ENCODE results near the gene ATP5PB.
A peak's percentile ranks its signal among the peaks of the same experiment; 100 is the strongest.

Gene ATP5PB

DNA sequence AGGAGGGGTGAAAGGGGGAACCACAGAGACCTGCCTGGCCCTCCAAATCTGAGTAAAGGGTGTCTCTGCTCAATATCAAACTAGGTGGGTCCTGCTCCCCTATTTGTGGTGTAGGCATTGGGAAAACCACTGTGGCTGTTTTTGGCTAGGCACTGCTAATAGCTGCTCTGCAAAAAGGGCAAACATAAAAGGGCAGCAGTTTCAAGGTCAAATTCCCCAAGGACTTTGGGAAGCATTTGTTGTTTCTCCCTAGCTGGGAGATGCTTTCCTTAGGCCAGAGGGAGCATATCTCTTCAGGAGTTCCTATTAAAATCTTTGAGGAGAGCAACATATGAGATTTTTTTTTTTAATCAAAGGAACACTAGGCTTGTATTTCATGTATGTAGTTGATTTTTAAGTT is 26.9 kb downstream of the ATP5PB start:
- no peak for DNase-seq (ENCODE audit: low spot score)

DNA sequence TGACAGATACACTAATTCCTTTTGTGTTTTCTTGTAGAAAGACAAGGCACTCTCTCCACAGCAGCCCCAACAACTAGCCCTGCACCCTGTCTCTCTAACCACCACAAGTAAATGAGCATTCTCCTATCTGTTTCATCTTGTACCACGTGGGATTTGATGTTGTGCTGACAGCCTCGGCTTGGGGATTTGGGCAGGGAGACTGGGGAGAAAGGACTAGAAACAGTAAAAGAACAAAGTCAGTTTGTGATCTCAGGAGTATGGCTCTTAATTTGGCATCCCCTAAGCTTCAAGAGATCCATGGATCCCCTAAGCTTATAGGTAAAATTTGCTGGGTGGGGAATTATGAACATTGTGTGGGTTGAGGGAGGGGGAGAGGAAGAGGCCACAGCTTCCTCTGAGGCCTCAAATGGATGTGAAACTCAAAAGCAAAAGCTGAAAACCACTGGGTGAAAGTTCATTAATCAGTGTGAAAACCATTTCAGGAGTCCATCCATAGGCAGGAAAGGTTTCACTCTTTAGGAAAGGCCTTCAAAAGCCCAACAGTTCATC is 27.6 kb downstream of the ATP5PB start:
- no peak for DNase-seq (ENCODE audit: low spot score)

DNA sequence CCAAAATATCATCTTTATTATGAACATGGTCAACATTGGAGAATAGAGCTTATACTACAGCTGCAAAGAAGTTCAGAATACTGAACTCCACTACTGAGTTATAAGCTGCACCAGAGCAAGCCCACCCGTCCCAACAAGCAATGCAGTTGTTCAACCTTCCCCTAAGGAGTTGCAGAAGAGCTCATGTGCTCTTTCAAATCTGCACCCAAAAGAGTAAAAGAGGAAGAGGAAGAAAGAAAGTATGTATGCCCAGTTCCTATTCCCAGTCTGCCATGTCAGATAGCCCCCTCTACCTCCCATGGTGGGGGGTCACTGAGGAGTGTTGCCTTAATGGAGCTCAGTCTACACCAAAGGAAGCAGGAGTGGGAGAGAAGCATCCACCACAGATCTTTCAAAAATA is 31.4 kb downstream of the ATP5PB start:
- no peak for DNase-seq (ENCODE audit: low spot score)

DNA sequence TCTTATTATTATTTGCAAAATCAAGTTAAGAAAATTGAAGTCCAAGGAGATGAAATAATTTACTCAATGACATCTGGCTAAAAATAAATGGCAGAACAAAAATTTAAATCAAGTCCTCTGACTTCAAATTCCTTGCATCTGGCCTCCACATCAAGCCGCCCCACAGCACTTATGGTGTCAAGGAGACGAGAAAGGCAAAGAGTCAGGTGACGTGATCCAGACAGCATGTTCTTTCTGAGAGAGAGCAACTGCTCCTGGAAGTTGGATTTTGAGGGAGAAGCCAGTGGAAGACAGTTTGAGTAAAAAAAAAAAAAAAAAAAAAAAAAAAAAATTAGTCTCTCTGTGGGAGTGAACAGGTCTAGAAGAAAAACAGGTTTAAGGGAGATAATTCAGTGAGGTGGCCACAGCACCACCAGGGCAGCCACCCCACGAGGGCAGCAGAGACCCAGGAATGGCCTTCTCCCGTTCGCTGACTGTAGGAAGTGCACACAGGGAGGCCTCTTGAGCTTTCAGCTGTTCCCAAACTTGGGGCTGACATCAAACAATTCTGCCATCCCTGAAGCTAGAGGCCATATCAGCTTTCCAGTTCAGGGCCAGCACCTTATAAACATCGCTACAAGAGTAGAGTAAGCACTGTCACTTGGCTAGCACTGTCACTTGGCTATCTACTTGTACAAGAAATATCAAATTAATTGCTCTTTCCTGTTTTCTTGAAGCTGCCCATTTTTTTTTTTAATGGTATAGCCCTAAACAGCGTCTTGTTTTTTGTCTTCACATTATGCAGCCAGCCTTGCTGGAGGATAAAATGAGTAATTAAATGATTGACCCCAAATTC is 32.3 kb downstream of the ATP5PB start:
- peak; percentile 91 for DNase-seq (ENCODE audit: low spot score)

DNA sequence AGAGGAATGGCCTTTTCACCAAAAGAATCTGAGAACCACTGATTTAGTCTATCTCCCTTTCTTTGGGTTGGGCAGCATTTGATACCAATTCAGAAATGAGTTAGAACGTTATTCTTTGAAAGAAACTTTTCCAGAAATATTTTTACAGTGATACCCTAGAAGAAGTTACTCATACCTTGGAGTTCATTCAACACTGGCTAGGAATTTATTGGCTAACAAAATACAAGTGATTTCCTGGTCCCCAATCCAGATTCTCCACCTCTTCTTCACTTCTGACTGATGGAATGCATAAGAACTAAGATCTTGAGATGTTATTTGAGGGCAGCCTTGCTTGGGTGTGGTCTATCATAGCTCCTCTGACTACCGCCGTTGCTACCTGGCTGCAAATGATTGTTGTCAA is 33.9 kb downstream of the ATP5PB start:
- no peak for DNase-seq (ENCODE audit: low spot score)

DNA sequence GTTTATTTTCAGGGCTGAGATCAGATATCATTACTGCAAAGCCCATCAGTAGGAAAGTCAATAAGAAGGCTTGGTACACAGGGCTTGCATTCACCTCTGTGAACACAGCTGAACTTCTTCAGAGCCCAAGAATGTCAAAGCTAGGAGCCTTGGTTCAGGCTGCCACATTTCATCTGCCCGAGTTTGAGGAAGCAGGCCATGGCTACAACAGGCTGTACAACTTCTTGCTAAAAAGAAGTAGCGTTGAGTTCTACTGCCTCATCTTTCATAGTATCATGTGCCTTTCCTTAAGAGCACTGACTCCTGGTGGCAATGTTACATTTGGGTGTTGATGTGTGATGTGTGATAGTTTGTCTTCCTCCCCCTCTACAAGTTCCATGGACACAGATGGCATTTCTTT is 34.6 kb downstream of the ATP5PB start:
- DNase-seq (ENCODE audit: low spot score) = no peak

DNA sequence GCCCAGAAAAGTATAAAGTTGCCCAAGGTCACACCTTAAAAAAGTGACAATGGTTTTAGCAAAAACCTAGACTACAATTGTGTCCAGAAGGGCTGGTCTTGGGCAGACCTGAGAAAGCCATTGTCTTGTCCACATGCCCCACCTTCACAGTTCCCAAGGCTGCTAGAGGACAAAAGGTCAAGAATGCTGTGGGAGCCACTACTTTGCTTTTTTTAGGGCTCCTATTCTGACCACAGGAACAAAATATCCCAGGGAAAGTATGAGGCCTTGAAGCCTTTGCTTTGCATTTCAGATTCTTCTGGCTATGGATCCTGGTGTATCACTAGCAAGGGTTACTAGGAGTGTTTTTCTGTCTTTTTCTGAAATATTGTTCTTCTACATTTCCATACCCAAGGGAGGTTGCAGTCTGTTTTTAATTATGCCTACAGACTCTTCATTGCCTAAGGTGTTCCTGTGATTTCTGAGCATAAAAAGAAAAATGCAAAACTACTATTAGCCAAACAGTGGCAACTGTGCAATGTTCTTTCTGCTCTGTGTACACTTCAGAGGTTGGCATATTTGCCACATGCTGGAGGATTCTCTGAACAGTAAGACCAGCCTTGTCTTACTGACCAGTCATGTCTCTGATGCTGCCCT is 35.2 kb downstream of the ATP5PB start:
- DNase-seq (ENCODE audit: low spot score) = no peak

DNA sequence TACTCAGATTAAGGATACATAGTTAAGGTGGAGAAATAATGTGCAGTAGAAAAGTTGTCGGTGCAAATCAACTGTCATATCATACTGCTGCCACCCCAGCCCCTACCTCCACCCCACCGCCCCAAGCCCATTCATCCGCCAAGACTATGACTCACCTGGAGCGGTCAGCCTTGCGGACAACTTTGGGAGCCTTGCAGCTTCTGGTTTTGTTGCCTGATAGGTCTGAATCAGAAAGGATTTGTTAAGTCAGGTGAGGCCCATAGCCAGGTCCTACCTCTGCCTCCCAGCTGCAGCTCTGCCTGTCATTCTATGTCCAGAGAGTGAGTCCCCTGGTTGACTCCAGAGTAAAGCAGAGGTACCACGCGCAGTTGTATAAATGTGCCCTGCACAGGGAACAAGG is 37.2 kb downstream of the ATP5PB start:
- DNase-seq (ENCODE audit: low spot score) = no peak

DNA sequence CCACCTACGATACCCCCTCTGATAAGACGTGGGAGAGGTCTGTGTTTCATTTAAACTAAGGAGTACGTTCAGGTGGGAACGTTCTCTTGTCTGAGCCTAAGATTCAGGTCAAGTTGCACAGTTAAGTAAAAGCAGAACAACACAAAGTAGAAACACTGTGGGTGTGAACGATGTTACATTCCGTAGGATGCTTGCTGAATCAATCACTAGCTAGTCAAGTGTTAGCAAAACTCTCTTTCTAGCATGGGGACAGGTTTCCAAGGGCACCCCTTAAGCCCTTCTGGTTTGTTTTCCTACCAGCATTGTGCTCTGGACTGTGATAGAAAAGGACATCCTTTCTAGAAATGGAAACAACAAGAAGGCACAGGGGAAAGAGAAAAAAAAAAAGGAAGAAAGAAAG is 37.9 kb downstream of the ATP5PB start:
- no peak for DNase-seq (ENCODE audit: low spot score)

DNA sequence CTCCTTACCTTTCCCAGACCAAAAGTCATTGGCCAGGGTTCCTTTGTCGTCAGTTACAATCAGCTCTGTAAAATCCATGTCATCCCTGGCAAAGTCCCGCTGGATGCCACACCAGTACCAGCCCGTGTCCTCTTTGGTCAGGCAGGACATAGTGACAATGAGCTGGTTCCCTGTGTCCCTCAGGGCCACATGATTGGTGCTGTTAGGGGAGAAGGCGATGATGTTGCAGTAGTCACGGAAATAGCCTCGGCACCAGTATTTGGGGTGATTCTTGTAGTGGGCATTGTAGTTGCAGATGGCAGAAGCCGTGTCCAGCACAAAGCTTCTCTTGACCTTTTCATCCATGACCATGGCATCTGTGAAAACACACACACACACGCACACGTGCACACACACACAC is 39.4 kb downstream of the ATP5PB start:
- DNase-seq (ENCODE audit: low spot score) = no peak

DNA sequence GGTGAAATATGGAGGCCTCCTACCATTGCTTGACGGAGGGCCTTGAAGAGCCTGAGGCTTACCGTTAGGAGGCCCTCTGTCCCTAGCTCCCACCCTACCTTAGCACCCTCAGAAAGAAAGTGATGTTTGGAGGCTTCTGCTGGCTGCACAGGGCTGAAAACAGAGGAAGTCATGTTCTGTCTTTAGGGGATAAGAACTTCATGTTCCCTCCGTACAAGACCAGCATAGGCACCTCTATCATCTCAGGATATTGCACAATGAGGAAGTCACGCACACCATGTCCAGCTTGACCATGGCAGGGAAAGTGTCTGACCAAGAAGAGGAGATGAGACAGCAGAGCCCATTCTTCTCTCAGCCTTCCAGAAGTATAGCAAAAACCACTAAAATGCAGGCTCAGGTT is 40.3 kb downstream of the ATP5PB start:
- peak; percentile 82 for DNase-seq (ENCODE audit: low spot score)

DNA sequence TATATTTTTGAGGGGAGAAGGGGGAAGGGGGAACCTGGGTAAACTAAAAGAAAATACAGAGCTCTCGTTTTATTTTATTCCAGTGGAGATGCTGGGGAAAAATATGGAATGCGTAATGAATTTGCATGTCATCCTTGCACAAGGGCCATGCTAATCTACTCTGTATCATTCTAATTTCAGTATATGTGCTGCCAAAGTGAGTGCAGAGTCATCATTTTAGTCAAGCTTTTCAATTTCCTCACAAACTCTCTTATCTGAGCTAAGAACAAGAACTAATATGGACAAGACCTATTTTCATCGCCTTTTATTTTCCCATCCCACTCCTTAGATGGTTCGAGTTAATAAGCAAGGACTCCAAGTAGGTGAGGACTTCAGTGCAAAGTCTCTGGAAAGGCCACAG is 41.0 kb downstream of the ATP5PB start:
- DNase-seq (ENCODE audit: low spot score) = no peak

DNA sequence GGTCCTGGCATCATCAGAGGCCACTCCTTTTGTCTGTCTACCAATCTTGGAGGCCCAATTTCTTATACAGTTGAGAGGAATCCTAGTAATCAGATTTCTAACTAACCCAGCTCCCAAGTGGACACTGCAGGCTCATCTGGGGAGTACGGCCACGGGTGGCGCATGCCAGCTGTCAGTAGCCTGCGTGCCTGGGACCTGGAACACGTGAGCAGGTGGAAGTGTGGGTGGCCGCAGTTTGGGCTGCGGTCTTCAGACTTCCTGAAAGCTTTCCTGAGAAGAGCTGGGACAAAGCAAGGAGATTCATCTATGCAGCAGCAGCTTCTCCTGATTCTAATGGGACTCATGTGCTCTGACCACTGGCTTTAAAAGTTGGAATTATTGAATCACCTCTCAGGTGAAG is 41.8 kb downstream of the ATP5PB start:
- no peak for DNase-seq (ENCODE audit: low spot score)

DNA sequence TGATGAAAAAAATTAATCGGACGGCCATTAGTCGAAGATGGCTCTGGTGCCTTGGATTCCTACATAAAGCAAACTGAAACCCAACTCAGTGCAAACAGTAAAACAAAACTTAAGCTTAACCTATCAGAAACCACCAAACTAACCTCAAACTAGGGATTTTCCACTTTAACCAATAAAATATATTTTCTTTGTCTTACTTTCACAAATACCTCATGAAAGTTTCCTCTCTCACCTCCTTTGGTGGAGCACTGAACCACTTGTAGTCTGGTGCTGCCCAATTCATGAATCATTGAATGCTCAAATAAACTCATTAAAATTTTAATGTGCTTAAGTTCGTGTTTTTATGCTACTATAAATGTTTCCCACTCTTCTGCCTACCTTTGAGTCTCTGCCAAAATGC is 47.1 kb downstream of the ATP5PB start:
- no peak for DNase-seq (ENCODE audit: low spot score)

DNA sequence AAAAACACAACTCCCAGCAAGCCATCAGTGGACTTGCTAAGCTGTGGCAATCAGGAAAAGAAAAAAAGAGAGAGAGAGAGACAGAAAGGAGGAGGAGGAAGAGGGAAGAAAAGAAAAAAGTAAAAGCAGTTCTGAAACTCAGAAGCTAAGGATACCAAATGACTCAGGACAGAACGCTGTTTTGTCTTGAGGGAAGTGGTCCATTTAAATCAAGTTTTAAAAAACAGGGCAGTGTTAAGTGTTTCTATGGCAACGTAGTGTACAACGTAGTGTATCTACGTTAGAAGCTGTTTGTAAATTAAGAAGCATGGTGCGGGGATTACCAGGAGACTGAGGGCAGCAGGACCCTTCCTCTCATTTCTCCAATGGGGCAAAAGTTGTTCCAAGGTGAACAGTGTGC is 48.3 kb downstream of the ATP5PB start:
- no peak for DNase-seq (ENCODE audit: low spot score)

DNA sequence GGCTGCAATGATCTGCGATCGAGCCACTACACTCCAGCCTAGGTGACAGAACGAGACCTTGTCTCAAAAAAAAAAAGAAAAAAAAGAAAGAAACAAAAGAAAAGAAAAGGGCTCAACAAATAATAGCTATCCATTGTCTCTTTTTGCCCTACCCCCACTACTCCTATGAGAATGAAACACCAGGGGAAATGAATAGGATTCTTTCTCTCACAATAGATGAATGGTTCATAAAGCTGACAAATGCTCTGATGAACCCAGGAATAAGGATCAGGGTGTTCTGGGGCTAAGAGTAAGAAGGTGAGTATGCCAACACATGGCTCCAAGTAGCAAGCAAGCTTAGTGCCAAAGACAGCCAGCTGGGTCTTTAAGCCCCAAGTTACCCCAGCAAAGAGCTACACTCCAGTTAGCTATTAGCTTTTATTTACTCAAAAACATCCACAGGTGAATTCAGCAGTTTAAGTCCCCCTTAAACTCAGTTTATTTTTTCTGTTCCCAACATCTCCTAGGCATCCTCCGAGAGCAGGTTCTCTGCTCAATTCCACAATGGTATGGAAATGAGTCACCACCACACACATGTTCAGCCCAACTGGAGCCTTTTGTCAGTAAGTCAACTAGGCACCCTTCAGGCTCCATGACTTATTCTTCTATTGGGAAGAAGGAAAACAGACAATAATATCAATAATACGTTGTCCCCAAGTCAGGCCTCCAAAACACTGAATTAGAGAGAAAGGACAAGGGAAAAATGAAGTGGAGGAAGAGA is 49.9 kb downstream of the ATP5PB start:
- DNase-seq (ENCODE audit: low spot score) = no peak

DNA sequence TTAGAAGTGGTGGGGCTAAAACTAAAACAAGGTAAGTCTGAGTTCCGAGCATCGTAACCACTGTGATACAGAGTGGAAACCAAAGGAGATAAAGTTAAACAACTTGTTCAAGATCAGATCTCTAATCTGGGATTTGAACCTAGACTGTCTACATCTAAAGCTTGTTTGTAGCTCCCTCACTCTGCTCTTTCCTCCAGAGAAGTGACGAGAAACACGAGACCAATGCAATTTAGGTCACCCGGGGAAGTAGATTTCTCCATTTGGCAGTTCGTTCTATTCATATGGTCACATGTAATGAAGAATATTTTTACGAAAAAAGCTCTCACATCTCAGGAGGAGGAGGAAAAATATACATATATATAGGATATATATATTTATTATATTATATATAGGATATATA is 52.4 kb downstream of the ATP5PB start:
- DNase-seq (ENCODE audit: low spot score) = no peak

DNA sequence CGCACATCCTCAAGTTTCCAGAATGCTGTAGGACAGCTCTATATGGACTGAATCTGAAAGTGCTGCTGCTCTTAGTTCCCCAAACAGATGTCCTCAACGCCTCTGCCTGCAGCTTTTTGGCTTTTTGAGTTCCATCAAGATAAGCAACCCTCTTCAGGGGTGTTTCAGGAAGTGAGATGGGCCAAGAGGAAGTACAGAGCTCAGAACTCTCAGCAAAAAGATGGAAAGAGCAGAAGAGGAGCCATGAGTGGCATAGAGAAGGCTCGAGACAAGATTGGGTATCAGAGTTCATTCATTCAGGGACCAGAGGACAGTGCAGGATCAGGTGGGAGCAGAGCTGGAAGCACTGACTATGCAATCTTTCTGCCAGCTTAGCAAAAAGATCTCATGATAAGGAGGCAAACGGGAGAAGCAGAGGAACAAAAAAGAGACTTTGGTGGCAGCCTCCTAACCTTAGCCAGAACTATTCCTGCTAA is 54.4 kb downstream of the ATP5PB start, which contains the start of the genes ADORA3 and TMIGD3:
Gene ADORA3 (minus strand): TSS at position 49 of the 476 bp plus-strand sequence. CDS start 279 bp downstream, outside the sequence.
Gene TMIGD3 (minus strand): TSS at position 49 of the 476 bp plus-strand sequence. CDS start 279 bp downstream, outside the sequence.
- peak; percentile 70 for DNase-seq (ENCODE audit: low spot score)

DNA sequence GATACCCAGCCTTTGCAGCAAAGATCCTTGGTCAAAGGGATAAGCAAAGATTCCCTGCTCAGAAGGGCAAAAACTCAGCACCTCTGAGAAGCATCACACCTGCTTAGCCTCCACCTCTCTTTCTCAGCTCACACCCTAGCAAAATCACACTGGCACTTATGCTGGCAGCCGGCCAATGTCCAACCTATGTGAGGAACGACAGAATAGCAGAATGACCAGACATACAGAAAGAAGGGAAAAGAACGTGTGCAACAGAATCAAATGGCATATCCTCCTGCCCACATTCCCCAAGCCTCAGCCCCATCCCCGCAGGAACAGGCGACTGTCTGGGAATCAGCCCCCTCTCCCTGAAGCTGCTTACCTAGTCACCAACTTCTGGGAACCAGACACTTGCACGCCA is 54.8 kb downstream of the ATP5PB start:
- DNase-seq (ENCODE audit: low spot score) = no peak

DNA sequence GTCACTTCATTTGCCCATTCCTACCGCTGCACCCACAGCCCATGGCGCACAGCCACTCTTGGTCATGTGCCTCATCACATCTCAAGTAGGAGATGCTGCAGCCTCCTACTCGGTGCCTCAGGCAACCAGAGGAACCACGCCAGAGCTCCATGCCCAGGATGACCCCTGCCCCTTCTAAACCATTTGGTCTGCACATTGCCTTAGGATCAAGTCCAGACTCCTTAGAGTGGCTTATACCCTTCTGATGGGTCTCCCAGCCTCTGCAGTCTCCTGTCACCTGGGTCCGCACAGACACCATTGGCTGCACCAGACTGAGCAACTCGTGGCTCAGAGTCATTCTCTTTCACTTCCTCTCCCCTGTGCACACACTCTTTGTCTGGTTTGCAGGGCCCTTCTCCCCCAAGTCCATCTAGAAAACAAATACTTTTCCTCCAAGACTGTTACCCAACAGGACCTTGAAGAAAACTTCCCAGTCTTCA is 56.4 kb downstream of the ATP5PB start:
- peak; percentile 75 for DNase-seq (ENCODE audit: low spot score)

DNA sequence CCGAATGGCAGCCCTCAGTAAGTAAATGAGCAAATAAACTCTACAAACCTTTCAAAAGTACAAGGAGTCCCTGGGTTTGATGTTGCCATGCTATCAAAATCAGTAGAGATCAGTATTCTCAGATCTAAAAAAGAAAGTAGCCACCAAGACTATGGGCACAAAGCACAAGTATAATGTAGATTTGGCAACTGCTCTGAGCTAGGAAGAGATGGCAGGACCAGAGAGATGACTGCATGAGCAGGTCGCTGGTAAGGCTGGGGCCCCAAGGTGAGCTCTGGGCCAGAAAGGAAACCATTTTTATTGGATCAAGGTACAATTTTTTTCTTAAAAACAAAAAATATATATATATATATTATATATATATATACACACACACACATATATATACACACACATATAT is 57.3 kb downstream of the ATP5PB start:
- DNase-seq (ENCODE audit: low spot score) = no peak

Measured in Ammon's horn (tissue), 1 donor.